ENCODE measurements around the gene CTSD. TPM values are rescaled to one million over a fixed set of nuclear protein-coding genes. Genes with fewer than 3 reads are reported as not detected.

Gene CTSD
- total RNA-seq, 1 experiment from 2014 or later = 888 TPM

- no peak for DNase-seq (ENCODE audit: low spot score)
Observed at GRCh38 chr11:1730059-1730629, 33.6 kb downstream of the CTSD start.

- DNase-seq (ENCODE audit: low spot score) = no peak
Observed at GRCh38 chr11:1729692-1730011, 34.1 kb downstream of the CTSD start.

- no peak for DNase-seq (ENCODE audit: low spot score)
Observed at GRCh38 chr11:1728931-1729691, 34.6 kb downstream of the CTSD start.

GRCh38 chr11:1728301-1728700, 35.4 kb downstream of the CTSD start:
- DNase-seq (ENCODE audit: low spot score) = no peak

GRCh38 chr11:1727861-1728260, 35.9 kb downstream of the CTSD start:
- no peak for DNase-seq (ENCODE audit: low spot score)

- no peak for DNase-seq (ENCODE audit: low spot score)
Observed at GRCh38 chr11:1727096-1727690, 36.5 kb downstream of the CTSD start.

DNA sequence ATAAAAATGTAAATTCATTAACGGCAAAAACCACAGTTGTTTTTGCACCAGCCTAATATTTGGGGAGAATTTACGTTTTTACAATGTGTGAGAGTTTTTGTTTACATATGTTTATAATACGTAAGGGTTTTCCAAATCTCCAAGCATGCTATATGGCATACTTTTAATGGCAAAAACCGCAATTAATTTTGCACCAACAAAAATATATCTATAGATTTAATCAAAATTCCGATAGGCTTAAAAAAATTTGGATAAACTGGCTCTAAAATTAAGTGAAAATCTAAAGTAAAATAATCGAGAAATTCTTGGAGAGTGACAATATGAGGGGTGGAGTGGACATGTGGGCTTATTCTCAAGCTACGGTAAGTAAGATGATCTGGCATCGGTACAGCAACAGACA, 43.9 kb downstream of the CTSD start:
- DNase-seq (ENCODE audit: low spot score) = no peak

- DNase-seq (ENCODE audit: low spot score) = no peak
Observed at GRCh38 chr11:1718326-1718725, 45.4 kb downstream of the CTSD start.

- no peak for DNase-seq (ENCODE audit: low spot score)
Observed at GRCh38 chr11:1717745-1718144, 46.0 kb downstream of the CTSD start.

- no peak for DNase-seq (ENCODE audit: low spot score)
Observed at GRCh38 chr11:1714908-1715885, 48.5 kb downstream of the CTSD start.

DNA sequence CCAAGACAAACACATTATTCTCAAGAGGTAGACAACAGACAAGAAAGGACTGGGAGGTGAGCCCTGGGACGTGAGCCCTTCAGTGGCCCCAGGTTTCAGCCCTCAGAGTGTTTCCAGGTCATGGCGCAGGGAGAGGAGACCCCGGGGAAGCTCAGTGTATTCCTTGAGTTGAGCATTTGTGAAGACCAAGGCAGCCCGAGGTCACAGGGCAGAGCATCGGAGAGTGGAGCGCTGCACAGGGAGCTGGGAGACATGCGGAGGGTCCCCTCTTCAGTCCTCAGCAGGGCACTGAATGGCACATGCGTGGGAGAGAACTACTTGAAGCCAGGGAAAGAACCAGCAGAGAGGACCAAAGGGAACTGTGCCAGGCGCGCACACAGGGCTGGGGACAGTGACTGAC, 55.0 kb downstream of the CTSD start:
- DNase-seq (ENCODE audit: low spot score) = no peak

DNA sequence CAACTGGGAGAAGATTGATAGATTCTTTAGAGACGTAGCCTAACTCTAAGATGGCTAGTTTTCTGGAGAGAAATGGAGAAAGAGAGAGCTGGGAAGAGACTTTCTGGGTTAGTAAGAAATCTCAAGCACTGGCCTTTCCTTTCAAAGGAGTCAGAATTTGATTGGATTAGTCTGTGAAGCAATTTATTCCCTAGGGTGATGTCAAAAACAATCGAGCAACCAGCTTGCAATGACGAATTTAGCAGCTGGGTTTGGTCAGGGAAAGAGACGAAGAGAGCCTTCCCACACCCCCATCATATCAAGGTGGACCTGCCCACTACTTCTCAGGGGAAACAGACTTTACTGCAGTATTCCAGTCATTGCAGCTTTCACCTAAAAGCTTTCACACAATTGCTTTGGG, 56.0 kb downstream of the CTSD start:
- DNase-seq (ENCODE audit: low spot score) = no peak

- DNase-seq (ENCODE audit: low spot score) = no peak
Observed at GRCh38 chr11:1706634-1707400, 56.9 kb downstream of the CTSD start.

DNA sequence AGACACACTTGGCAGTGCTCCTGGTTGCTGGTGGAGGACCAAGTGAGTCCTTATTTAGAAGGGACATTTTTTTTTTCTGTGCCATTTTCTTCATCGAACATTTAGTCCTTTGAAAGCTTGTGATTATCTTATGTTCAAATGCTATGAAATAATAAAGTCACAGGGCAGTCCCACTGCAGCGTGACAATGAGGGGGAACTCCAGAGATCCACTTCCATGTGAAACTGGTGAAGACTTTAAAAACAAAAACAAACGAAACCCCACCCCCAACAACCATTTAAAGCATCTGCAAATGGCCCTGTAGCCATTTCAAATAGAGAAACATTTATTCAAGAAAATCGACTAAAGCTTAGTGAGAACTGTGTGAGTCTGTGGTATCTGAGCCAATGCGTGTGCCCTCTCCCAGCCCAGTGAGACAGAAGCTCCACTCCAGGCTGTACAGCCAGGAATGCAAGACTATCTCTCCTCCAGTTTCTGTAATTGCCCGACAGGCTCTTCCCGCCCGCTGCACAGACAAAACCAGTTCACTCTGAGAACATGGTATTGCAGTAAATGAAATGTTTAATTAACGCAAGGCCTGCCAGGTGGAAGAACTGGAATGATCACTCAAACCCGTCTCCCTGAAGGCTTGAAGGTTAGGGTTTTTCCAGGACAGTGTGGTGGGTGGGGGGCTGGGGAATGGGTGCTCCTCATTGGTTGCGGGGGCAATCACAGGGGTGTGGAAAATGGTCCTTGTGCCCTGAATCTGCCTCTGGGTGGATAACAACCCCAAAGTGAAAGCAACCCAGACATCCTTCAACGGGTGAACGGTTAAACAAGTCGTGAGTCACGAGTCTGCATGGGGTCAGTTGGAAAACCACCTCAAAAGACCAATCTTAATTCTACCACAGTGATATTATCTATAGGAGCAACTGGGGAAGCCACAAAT, 58.3 kb downstream of the CTSD start:
- peak; percentile 74 for DNase-seq (ENCODE audit: low spot score)

DNA sequence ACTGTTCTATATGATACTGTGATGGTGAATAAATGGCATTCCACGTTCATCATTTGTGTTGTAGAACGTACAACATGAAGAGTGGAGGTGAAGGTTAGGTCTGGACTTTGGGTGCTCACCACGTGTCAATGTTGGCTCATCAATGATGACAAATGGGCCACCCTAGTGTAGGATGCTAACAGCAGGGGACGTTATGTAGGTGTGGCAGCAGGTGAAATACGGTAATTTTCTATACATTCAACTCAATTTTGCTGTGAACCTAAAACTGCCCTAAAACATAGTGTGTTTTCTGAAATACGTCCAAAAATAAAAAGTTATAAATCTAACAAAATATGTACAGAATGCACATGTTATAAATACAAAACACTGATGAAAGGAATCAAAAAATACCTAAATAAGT, 60.6 kb downstream of the CTSD start:
- DNase-seq (ENCODE audit: low spot score) = no peak

Other genes starting within 250 kb of the CTSD start
- 2.9 and 5.1 TPM in 2 replicates for gene DUSP8, start 191.7 kb downstream of the CTSD start, total RNA-seq (2014; rRNA removed; shearing (Covaris generic))
- gene KRTAP5-1, start 178.6 kb downstream of the CTSD start, total RNA-seq (2014; rRNA removed; shearing (Covaris generic)) = not detected in 2 replicates
- not detected in 2 replicates for gene KRTAP5-2, start 165.6 kb downstream of the CTSD start, total RNA-seq (2014; rRNA removed; shearing (Covaris generic))
- not detected in 2 replicates for gene KRTAP5-3, start 155.5 kb downstream of the CTSD start, total RNA-seq (2014; rRNA removed; shearing (Covaris generic))
- gene KRTAP5-4, start 141.8 kb downstream of the CTSD start, total RNA-seq (2014; rRNA removed; shearing (Covaris generic)) = not detected in 2 replicates
- not detected in 2 replicates for gene KRTAP5-5, start 134.2 kb downstream of the CTSD start, total RNA-seq (2014; rRNA removed; shearing (Covaris generic))
- gene KRTAP5-6, start 66.7 kb downstream of the CTSD start, total RNA-seq (2014; rRNA removed; shearing (Covaris generic)) = not detected in 2 replicates
- gene IFITM10, start 13.3 kb downstream of the CTSD start, total RNA-seq (2014; rRNA removed; shearing (Covaris generic)) = 2.9 and 3.0 TPM in 2 replicates
- 2.1 TPM in 1 of 2 replicates, not detected in the other for gene SYT8, start 71.1 kb upstream of the CTSD start, total RNA-seq (2014; rRNA removed; shearing (Covaris generic))
- gene TNNI2, start 75.1 kb upstream of the CTSD start, total RNA-seq (2014; rRNA removed; shearing (Covaris generic)) = not detected in 2 replicates
- 2.2 and 71.7 TPM in 2 replicates for gene LSP1, start 89.2 kb upstream of the CTSD start, total RNA-seq (2014; rRNA removed; shearing (Covaris generic))
- gene PRR33, start 128.0 kb upstream of the CTSD start, total RNA-seq (2014; rRNA removed; shearing (Covaris generic)) = not detected in 2 replicates
- gene TNNT3, start 155.8 kb upstream of the CTSD start, total RNA-seq (2014; rRNA removed; shearing (Covaris generic)) = 0.46 TPM in 1 of 2 replicates, not detected in the other
- 281 and 292 TPM in 2 replicates for gene MRPL23, start 183.4 kb upstream of the CTSD start, total RNA-seq (2014; rRNA removed; shearing (Covaris generic))
- gene H19, start 233.9 kb upstream of the CTSD start, total RNA-seq (2014; rRNA removed; shearing (Covaris generic)) = 0.69 and 2.7 TPM in 2 replicates

All from A172 (cell line).